Activated CD8-positive, alpha-beta T cell treated with anti-CD3 and anti-CD28 coated beads for 36 hours (primary cell): ENCODE results near the gene FAM200A. TPM values are rescaled to one million over a fixed set of nuclear protein-coding genes. Genes with fewer than 3 reads are reported as not detected.
A peak's percentile ranks its signal among the peaks of the same experiment; 100 is the strongest.

Experiments
- ATAC-seq: fragments of 200-7000 bp; cut with Tn5 transposase; one replicate; pipeline ENCODE4 v1.10.0; 2021; ENCODE audit warnings: mild to moderate bottlenecking, moderate library complexity
- CTCF ChIA-PET: fragments of 350-600 bp; sonication (Branson Sonifier 250); formaldehyde crosslinking; loops from one replicate; lab custom pipeline; 2021; ENCODE audit warnings: antibody characterized with exemption; lab: Charles Lee
- POLR2A ChIA-PET: fragments of 350-600 bp; sonication (Branson Sonifier 250); formaldehyde crosslinking; loops from one replicate; lab custom pipeline; 2021; ENCODE audit warnings: antibody characterized with exemption; lab: Charles Lee
- DNase-seq: peaks from one replicate; pipeline ENCODE4 v3.0.0-alpha.2; 2020
- H3K27ac Mint-ChIP-seq: one replicate; pipeline ENCODE4 v1.8.0; 2021; ENCODE audit warnings: mild to moderate bottlenecking, mixed read lengths
- H3K27me3 Mint-ChIP-seq: one replicate; pipeline ENCODE4 v1.8.0; 2021; ENCODE audit warnings: mixed read lengths
- H3K36me3 Mint-ChIP-seq: one replicate; pipeline ENCODE4 v1.8.0; 2021; ENCODE audit warnings: low read depth, mixed read lengths
- H3K4me1 Mint-ChIP-seq: one replicate; pipeline ENCODE4 v1.8.0; 2021; ENCODE audit warnings: low read depth, mixed read lengths
- H3K4me3 Mint-ChIP-seq: one replicate; pipeline ENCODE4 v1.8.0; 2021; ENCODE audit warnings: mild to moderate bottlenecking, moderate library complexity, mixed read lengths
- H3K9me3 Mint-ChIP-seq: one replicate; pipeline ENCODE4 v1.8.0; 2021; ENCODE audit warnings: mixed read lengths
- CTCF ChIP-seq: fragments of 200-600 bp; IDR thresholded peaks from one replicate; pipeline ENCODE4 v1.8.0; 2022; ENCODE audit warnings: antibody characterized with exemption, mild to moderate bottlenecking
- intact Hi-C: fragments of 100-400 bp; cut with micrococcal nuclease; formaldehyde crosslinking; loops from one replicate; pipeline ENCODE4 v1.10.0; 2022
- total RNA-seq, 2 experiments: library from RNA; stranded (reverse); gene quantifications; one replicate each; pipeline ENCODE4 v1.2.3, GENCODE V29; 2021

Gene FAM200A
- total RNA-seq, 2 experiments from 2014 or later = 4.8 to 4.9 TPM

- peaks cover 48% of the 10 kb centered on the region for H3K4me1 Mint-ChIP-seq
- H3K9me3 Mint-ChIP-seq = no peaks in the 10 kb centered on the region
- TF ChIP-seq CTCF = no peak
- CTCF ChIA-PET = no interaction called here
- peaks cover 51% of the 10 kb centered on the region for H3K36me3 Mint-ChIP-seq
- intact Hi-C loops = no loop called here
- no peaks in the 10 kb centered on the region for H3K27me3 Mint-ChIP-seq
- DNase-seq (no peak), ATAC-seq (no peak)
- no peak overlapping the region for H3K4me3 Mint-ChIP-seq
- POLR2A ChIA-PET = no interaction called here
- H3K27ac Mint-ChIP-seq = peak overlapping the region; percentile 60
Measured at GRCh38 chr7:99563650-99564049, 11.7 kb upstream of the FAM200A start.

GRCh38 chr7:99562832-99563231 is 10.9 kb upstream of the FAM200A start:
- H3K9me3 Mint-ChIP-seq = no peaks in the 10 kb centered on the region
- CTCF ChIA-PET = no interaction called here
- no peak overlapping the region for H3K4me3 Mint-ChIP-seq
- H3K27me3 Mint-ChIP-seq = no peaks in the 10 kb centered on the region
- peak overlapping the region; percentile 85 for H3K27ac Mint-ChIP-seq
- peak; percentile 53 for ATAC-seq
- peak; percentile 74 for DNase-seq
- POLR2A ChIA-PET = no interaction called here
- H3K36me3 Mint-ChIP-seq = peaks cover 54% of the 10 kb centered on the region
- H3K4me1 Mint-ChIP-seq = peaks cover 50% of the 10 kb centered on the region
- no peak for TF ChIP-seq CTCF
- intact Hi-C loops = no loop called here

GRCh38 chr7:99562114-99562784 is 10.3 kb upstream of the FAM200A start:
- Mint-ChIP-seq H3K4me3 (no peak overlapping the region), H3K4me1 (peaks cover 54% of the 10 kb centered on the region), H3K9me3 (no peaks in the 10 kb centered on the region), H3K27me3 (no peaks in the 10 kb centered on the region), H3K27ac (peak overlapping the region; percentile 85), H3K36me3 (peaks cover 57% of the 10 kb centered on the region)
- no peak for TF ChIP-seq CTCF
- DNase-seq = no peak
- intact Hi-C loops = no loop called here
- ChIA-PET CTCF (no interaction called here), POLR2A (interaction anchor here (1.4 kb wide), 1 partner anchor 62 kb away, joined by 5 read pairs; no protein-coding TSS in a partner anchor)
- no peak for ATAC-seq

GRCh38 chr7:99561737-99562051 is 9.8 kb upstream of the FAM200A start:
- no peak for TF ChIP-seq CTCF
- intact Hi-C loops = no loop called here
- Mint-ChIP-seq H3K27me3 (no peaks in the 10 kb centered on the region), H3K4me1 (peaks cover 59% of the 10 kb centered on the region), H3K27ac (peak overlapping the region; percentile 85), H3K9me3 (no peaks in the 10 kb centered on the region), H3K36me3 (peaks cover 62% of the 10 kb centered on the region), H3K4me3 (no peak overlapping the region)
- no peak for DNase-seq
- CTCF ChIA-PET = no interaction called here
- ATAC-seq = no peak
- POLR2A ChIA-PET = interaction anchor here (1.4 kb wide), 1 partner anchor 63 kb away, joined by 5 read pairs; no protein-coding TSS in a partner anchor

GRCh38 chr7:99560834-99561736 is 9.2 kb upstream of the FAM200A start:
- no peak for DNase-seq
- intact Hi-C loops = no loop called here
- Mint-ChIP-seq H3K9me3 (no peaks in the 10 kb centered on the region), H3K4me1 (peaks cover 61% of the 10 kb centered on the region), H3K27me3 (no peaks in the 10 kb centered on the region), H3K36me3 (peaks cover 61% of the 10 kb centered on the region), H3K4me3 (peak overlapping the region; percentile 99), H3K27ac (peak overlapping the region; percentile 85)
- CTCF ChIA-PET = no interaction called here
- POLR2A ChIA-PET = interaction anchor here (1.0 to 1.4 kb wide), 2 partner anchors 61 to 63 kb away, joined by 3 to 5 read pairs; partner anchors contain the start of gene ZNF394
- ATAC-seq = no peak
- TF ChIP-seq CTCF = no peak
